Thymus (tissue), 11 donors: ENCODE measurements around the gene JPT2. TPM values are rescaled to one million over a fixed set of nuclear protein-coding genes. Genes with fewer than 3 reads are reported as not detected.

Source experiments
- DNase-seq, 9 donors: peaks; one replicate each; pipeline ENCODE4 v3.0.0-alpha.2; 2013; ENCODE audit warnings: low spot score in 9 of 9, low read depth in 6 of 9, missing footprints in 1 of 9
- H3K27ac ChIP-seq, 2 donors: one replicate each; pipeline ENCODE4 v1.5.1; 2013; ENCODE audit warnings: control low read depth in 1 of 2, low read depth in 1 of 2, low read length in 1 of 2, mild to moderate bottlenecking in 1 of 2, moderate library complexity in 1 of 2
- H3K27me3 ChIP-seq, 2 donors: one replicate each; pipeline ENCODE4 v1.5.1; 2013; ENCODE audit warnings: low read length in 1 of 2; ENCODE audit not compliant: control insufficient read depth in 2 of 2, insufficient read depth in 1 of 2
- H3K36me3 ChIP-seq, 2 donors: one replicate each; pipeline ENCODE4 v1.5.1; 2013; ENCODE audit warnings: low read length in 1 of 2, mild to moderate bottlenecking in 1 of 2, moderate library complexity in 1 of 2; ENCODE audit not compliant: control insufficient read depth in 2 of 2, insufficient read depth in 2 of 2
- H3K4me1 ChIP-seq, 2 donors: one replicate each; pipeline ENCODE4 v1.5.1; 2013; ENCODE audit warnings: low read length in 2 of 2; ENCODE audit not compliant: control insufficient read depth in 2 of 2, insufficient read depth in 2 of 2
- H3K4me3 ChIP-seq, 2 donors: one replicate each; pipeline ENCODE4 v1.5.1; 2013; ENCODE audit warnings: low read length in 2 of 2, control low read depth in 1 of 2, mild to moderate bottlenecking in 1 of 2
- H3K9me3 ChIP-seq, 2 donors: one replicate each; pipeline ENCODE4 v1.5.1; 2013; ENCODE audit warnings: low read length in 1 of 2, mild to moderate bottlenecking in 1 of 2; ENCODE audit not compliant: control insufficient read depth in 2 of 2, insufficient read depth in 1 of 2
- WGBS: extraction: QIAGEN DNeasy Blood & Tissue Kit; methylation state at CpG from one replicate; pipeline ENCODE4 v1.1.7; 2013; 5-methylcytosine and 5-hydroxymethylcytosine counted together
- polyA plus RNA-seq: library from polyadenylated mRNA; stranded (reverse); fragments of 200-250 nt; gene quantifications from one replicate; pipeline ENCODE4 v1.2.3, GENCODE V29; 2013
- total RNA-seq: library from RNA; stranded (reverse); fragments of 120-200 nt; gene quantifications from one replicate; pipeline ENCODE4 v1.2.4, GENCODE V29; 2013
- donor health status: healthy.

JPT2 gene
- total and polyA plus RNA-seq, 2 donors = 31.4 to 35.1 TPM

GRCh38 chr16:1745900-1746692 is 68.0 kb downstream of the JPT2 start:
- no peaks in the 10 kb centered on the region for H3K4me1 ChIP-seq
- no peak for DNase-seq
- H3K27me3 ChIP-seq = no peaks in the 10 kb centered on the region
- no peaks in the 10 kb centered on the region for H3K9me3 ChIP-seq
- WGBS = 98% methylated on average over 29 of the region's 29 CpGs
- no peak overlapping the region for H3K27ac ChIP-seq
- H3K36me3 ChIP-seq = peaks cover 50 to 77% of the 10 kb centered on the region in 2 donors
- no peak overlapping the region for H3K4me3 ChIP-seq

- WGBS = 98% methylated on average over 31 of the region's 31 CpGs
Measured at GRCh38 chr16:1746693-1747195, 68.7 kb downstream of the JPT2 start.

GRCh38 chr16:1747934-1748333 is 69.9 kb downstream of the JPT2 start:
- H3K36me3 ChIP-seq = peaks cover 65 to 87% of the 10 kb centered on the region in 2 donors
- no peak overlapping the region for H3K27ac ChIP-seq
- H3K4me1 ChIP-seq = no peaks in the 10 kb centered on the region
- H3K9me3 ChIP-seq = no peaks in the 10 kb centered on the region
- no peak for DNase-seq
- WGBS = 93% methylated on average over 11 of the region's 11 CpGs
- H3K27me3 ChIP-seq = no peaks in the 10 kb centered on the region
- H3K4me3 ChIP-seq = no peak overlapping the region

More at GRCh38 chr16:1746693-1747195, 68.7 kb downstream of the JPT2 start:
- Histone ChIP-seq H3K27me3 (no peaks in the 10 kb centered on the region), H3K4me3 (no peak overlapping the region), H3K4me1 (no peaks in the 10 kb centered on the region), H3K36me3 (peaks cover 54 to 78% of the 10 kb centered on the region in 2 donors), H3K27ac (no peak overlapping the region), H3K9me3 (no peaks in the 10 kb centered on the region)
- no peak for DNase-seq

- H3K27ac ChIP-seq = no peak overlapping the region
- DNase-seq = no peak
- peaks cover 62 to 83% of the 10 kb centered on the region in 2 donors for H3K36me3 ChIP-seq
- no peaks in the 10 kb centered on the region for H3K27me3 ChIP-seq
- WGBS = 97% methylated on average over 29 of the region's 29 CpGs
- no peaks in the 10 kb centered on the region for H3K4me1 ChIP-seq
- H3K9me3 ChIP-seq = no peaks in the 10 kb centered on the region
- no peak overlapping the region for H3K4me3 ChIP-seq
Measured at GRCh38 chr16:1749152-1750117, 71.4 kb downstream of the JPT2 start.

Other genes starting within 250 kb of the JPT2 start
- not detected for gene PERCC1, start 247.2 kb upstream of the JPT2 start, total RNA-seq
- 0.07 TPM for gene PERCC1, start 247.2 kb upstream of the JPT2 start, polyA plus RNA-seq
- 0.71 TPM for gene CCDC154, start 233.7 kb upstream of the JPT2 start, total RNA-seq
- 14.0 TPM for gene CCDC154, start 233.7 kb upstream of the JPT2 start, polyA plus RNA-seq
- gene CLCN7, start 203.3 kb upstream of the JPT2 start, total RNA-seq = 17.5 TPM
- 78.5 TPM for gene CLCN7, start 203.3 kb upstream of the JPT2 start, polyA plus RNA-seq
- 0.05 TPM for gene PTX4, start 189.3 kb upstream of the JPT2 start, total RNA-seq
- 0.05 TPM for gene PTX4, start 189.3 kb upstream of the JPT2 start, polyA plus RNA-seq
- 14.0 TPM for gene TELO2, start 184.9 kb upstream of the JPT2 start, total RNA-seq
- gene TELO2, start 184.9 kb upstream of the JPT2 start, polyA plus RNA-seq = 97.4 TPM
- 10.3 TPM for gene TMEM204, start 144.6 kb upstream of the JPT2 start, total RNA-seq
- 29.3 TPM for gene TMEM204, start 144.6 kb upstream of the JPT2 start, polyA plus RNA-seq
- 8.5 TPM for gene IFT140, start 66.2 kb upstream of the JPT2 start, total RNA-seq
- gene IFT140, start 66.2 kb upstream of the JPT2 start, polyA plus RNA-seq = 12.0 TPM
- gene CRAMP1, start 65.9 kb upstream of the JPT2 start, total RNA-seq = 4.7 TPM
- gene CRAMP1, start 65.9 kb upstream of the JPT2 start, polyA plus RNA-seq = 12.2 TPM
- gene MAPK8IP3, start 27.9 kb downstream of the JPT2 start, total RNA-seq = 36.0 TPM
- gene MAPK8IP3, start 27.9 kb downstream of the JPT2 start, polyA plus RNA-seq = 129 TPM
- gene NME3, start 93.3 kb downstream of the JPT2 start, total RNA-seq = 34.7 TPM
- gene NME3, start 93.3 kb downstream of the JPT2 start, polyA plus RNA-seq = 163 TPM
- 6.1 TPM for gene EME2, start 94.5 kb downstream of the JPT2 start, total RNA-seq
- gene EME2, start 94.5 kb downstream of the JPT2 start, polyA plus RNA-seq = 13.1 TPM
- gene MRPS34, start 94.9 kb downstream of the JPT2 start, total RNA-seq = 103 TPM
- gene MRPS34, start 94.9 kb downstream of the JPT2 start, polyA plus RNA-seq = 101 TPM
- gene SPSB3, start 104.3 kb downstream of the JPT2 start, total RNA-seq = 68.1 TPM
- gene SPSB3, start 104.3 kb downstream of the JPT2 start, polyA plus RNA-seq = 282 TPM
- 73.9 TPM for gene NUBP2, start 104.7 kb downstream of the JPT2 start, total RNA-seq
- 80.6 TPM for gene NUBP2, start 104.7 kb downstream of the JPT2 start, polyA plus RNA-seq
- gene IGFALS, start 115.4 kb downstream of the JPT2 start, total RNA-seq = 4.0 TPM
- 1.9 TPM for gene IGFALS, start 115.4 kb downstream of the JPT2 start, polyA plus RNA-seq
- 51.6 TPM for gene HAGH, start 148.5 kb downstream of the JPT2 start, total RNA-seq
- 69.5 TPM for gene HAGH, start 148.5 kb downstream of the JPT2 start, polyA plus RNA-seq
- 22.5 TPM for gene FAHD1, start 148.9 kb downstream of the JPT2 start, total RNA-seq
- gene FAHD1, start 148.9 kb downstream of the JPT2 start, polyA plus RNA-seq = 23.6 TPM
- gene MEIOB, start 193.9 kb downstream of the JPT2 start, total RNA-seq = 1.1 TPM
- 1.3 TPM for gene MEIOB, start 193.9 kb downstream of the JPT2 start, polyA plus RNA-seq
- gene HS3ST6, start 240.1 kb downstream of the JPT2 start, total RNA-seq = 0.38 TPM
- gene HS3ST6, start 240.1 kb downstream of the JPT2 start, polyA plus RNA-seq = 1.3 TPM